Posterior vena cava (tissue), 2 donors: ENCODE measurements around the gene HOXB5. TPM values are rescaled to one million over a fixed set of nuclear protein-coding genes. Genes with fewer than 3 reads are reported as not detected.

Experiments used
- DNase-seq: peaks from one replicate; pipeline ENCODE4 v3.0.0-alpha.2; 2020; ENCODE audit warnings: low spot score
- intact Hi-C, 2 donors: fragments of 100-400 bp; cut with DNase I; formaldehyde crosslinking; loops; one replicate each; pipeline versions ENCODE4 v1.14.1 to v1.14.2; 2022 to 2023
- total RNA-seq, 2 donors: library from RNA; stranded (reverse); fragmentation: NEBNext Ultra II Directional; extraction: Animal tissue kit (Norgen Biotek cat#: 25700); gene quantifications; one replicate each; pipeline ENCODE4 v1.2.1, GENCODE V29; 2021
- donor health status: DM: yes; HTN: yes; CAD: no.
- donor health status: DM: yes; HTN: yes; CAD: no.

Gene HOXB5
- total RNA-seq, 2 donors from 2014 or later, result 1.1 to 2.8 TPM

- DNase-seq, result peak; percentile 96
- intact Hi-C loops, result no loop called here
Measured at GRCh38 chr17:48618256-48618896, 24.8 kb upstream of the HOXB5 start.

GRCh38 chr17:48617471-48618255 is 24.1 kb upstream of the HOXB5 start:
- DNase-seq, result no peak
- intact Hi-C loops, result no loop called here

GRCh38 chr17:48616717-48617470 is 23.3 kb upstream of the HOXB5 start:
- intact Hi-C loops, result no loop called here
- no peak for DNase-seq

- no peak for DNase-seq
- intact Hi-C loops, result no loop called here
Measured at GRCh38 chr17:48615963-48616716, 22.6 kb upstream of the HOXB5 start.

- intact Hi-C loops, result no loop called here
Measured at GRCh38 chr17:48615047-48615962, 21.7 kb upstream of the HOXB5 start, which contains the start of gene HOXB8. Gene HOXB8, minus strand, starts transcription at chr17:48615292. Its CDS starts 588 bp downstream, at chr17:48614704.

GRCh38 chr17:48613862-48614694 is 20.5 kb upstream of the HOXB5 start:
- DNase-seq, result no peak
- intact Hi-C loops, result no loop called here

More at GRCh38 chr17:48615047-48615962, 21.7 kb upstream of the HOXB5 start, which contains the start of gene HOXB8:
- no peak for DNase-seq

GRCh38 chr17:48612854-48613691 is 19.5 kb upstream of the HOXB5 start:
- intact Hi-C loops, result no loop called here

GRCh38 chr17:48612456-48612853 is 18.9 kb upstream of the HOXB5 start:
- no peak for DNase-seq
- intact Hi-C loops, result no loop called here

More at GRCh38 chr17:48612854-48613691, 19.5 kb upstream of the HOXB5 start:
- DNase-seq, result no peak

- intact Hi-C loops, result no loop called here
Measured at GRCh38 chr17:48611681-48612455, 18.3 kb upstream of the HOXB5 start.

GRCh38 chr17:48611213-48611612 is 17.6 kb upstream of the HOXB5 start:
- DNase-seq, result no peak
- intact Hi-C loops, result no loop called here

More at GRCh38 chr17:48611681-48612455, 18.3 kb upstream of the HOXB5 start:
- DNase-seq, result no peak

GRCh38 chr17:48610282-48611211 is 17.0 kb upstream of the HOXB5 start, which contains the start of gene HOXB7:
Gene HOXB7, minus strand, starts transcription at chr17:48611017. Its CDS starts 99 bp downstream, at chr17:48610918.
- DNase-seq, result peak; percentile 94
- intact Hi-C loops, result no loop called here

GRCh38 chr17:48609759-48610281 is 16.2 kb upstream of the HOXB5 start:
- DNase-seq, result no peak
- intact Hi-C loops, result no loop called here

GRCh38 chr17:48609033-48609432 is 15.5 kb upstream of the HOXB5 start:
- intact Hi-C loops, result no loop called here
- no peak for DNase-seq

GRCh38 chr17:48608494-48608834 is 14.9 kb upstream of the HOXB5 start:
- DNase-seq, result no peak
- intact Hi-C loops, result no loop called here
